Posterior vena cava (tissue), 2 donors: ENCODE measurements around the gene DYNLT5. TPM values are rescaled to one million over a fixed set of nuclear protein-coding genes. Genes with fewer than 3 reads are reported as not detected.
"Not testable (repeated sequence)": the region's sequence is repeated elsewhere in the genome, so short reads cannot be mapped to it uniquely, and the experiment has no call there.

ENCODE experiments used
- DNase-seq: peaks from one replicate; pipeline ENCODE4 v3.0.0-alpha.2; 2020; ENCODE audit warnings: low spot score
- intact Hi-C, 2 donors: fragments of 100-400 bp; cut with DNase I; formaldehyde crosslinking; loops; one replicate each; pipeline versions ENCODE4 v1.14.1 to v1.14.2; 2022 to 2023
- total RNA-seq, 2 donors: library from RNA; stranded (reverse); fragmentation: NEBNext Ultra II Directional; extraction: Animal tissue kit (Norgen Biotek cat#: 25700); gene quantifications; one replicate each; pipeline ENCODE4 v1.2.1, GENCODE V29; 2021
- donor health status: DM: yes; HTN: yes; CAD: no.
- donor health status: DM: yes; HTN: yes; CAD: no.

Gene DYNLT5
- total RNA-seq, 2 donors from 2014 or later, result 1.9 to 3.0 TPM

GRCh38 chr1:66777831-66778230, 25.6 kb downstream of the DYNLT5 start:
- intact Hi-C loops, result no loop called here
- DNase-seq, result no peak

- no peak for DNase-seq
- intact Hi-C loops, result no loop called here
Measured at GRCh38 chr1:66778266-66778665, 26.0 kb downstream of the DYNLT5 start.

DNA sequence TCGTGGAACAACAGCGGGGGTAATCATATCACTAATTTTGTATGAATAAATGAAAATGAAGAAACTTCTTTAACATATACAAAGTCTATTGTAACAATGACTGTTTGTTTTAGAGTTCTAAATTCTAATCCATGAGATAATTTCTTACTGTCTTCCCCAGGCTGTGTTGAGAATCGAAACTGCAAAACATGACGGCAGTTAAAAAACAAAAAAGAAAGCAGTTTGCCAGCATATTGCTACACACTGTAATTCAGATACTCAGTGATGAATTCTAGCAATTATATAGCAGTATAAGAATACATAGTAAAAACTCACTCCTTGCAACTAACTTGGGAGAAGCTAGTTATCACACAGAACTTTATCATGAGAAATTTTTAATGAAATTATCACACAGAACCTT, 26.7 kb downstream of the DYNLT5 start:
- intact Hi-C loops, result no loop called here
- no peak for DNase-seq

DNA sequence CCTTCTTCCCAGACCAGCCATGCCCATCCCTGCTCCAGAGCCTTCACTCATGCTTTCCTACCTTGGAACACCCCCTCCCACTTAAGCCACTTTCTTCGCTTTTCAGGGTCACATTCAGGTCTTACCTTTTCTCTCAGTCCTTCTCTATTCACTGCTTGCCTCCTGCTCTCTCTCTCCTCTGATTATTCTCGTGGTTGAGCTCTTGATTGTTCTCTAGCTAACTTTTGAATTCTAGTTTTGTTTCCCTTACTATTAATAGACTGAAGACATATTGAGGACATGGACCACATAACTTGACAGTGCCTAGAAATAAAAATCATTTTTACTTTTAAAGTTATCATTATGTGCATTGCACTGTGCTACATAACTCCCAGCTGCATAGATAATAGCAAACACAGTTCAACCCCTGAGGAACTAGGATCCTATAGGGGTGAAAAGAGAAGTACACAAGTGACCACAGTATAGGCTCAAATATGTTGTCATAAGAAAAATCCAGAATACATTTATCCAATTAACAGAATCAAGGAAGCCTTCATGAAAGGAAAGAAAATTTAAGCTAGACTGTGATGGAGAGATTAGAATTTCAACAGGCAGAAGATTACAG, 27.3 kb downstream of the DYNLT5 start:
- intact Hi-C loops, result no loop called here
- no peak for DNase-seq

GRCh38 chr1:66785800-66786199, 33.5 kb downstream of the DYNLT5 start:
- intact Hi-C loops, DNase-seq: not testable (repeated sequence)

GRCh38 chr1:66787641-66788040, 35.4 kb downstream of the DYNLT5 start:
- intact Hi-C loops, result no loop called here
- DNase-seq, result no peak

DNA sequence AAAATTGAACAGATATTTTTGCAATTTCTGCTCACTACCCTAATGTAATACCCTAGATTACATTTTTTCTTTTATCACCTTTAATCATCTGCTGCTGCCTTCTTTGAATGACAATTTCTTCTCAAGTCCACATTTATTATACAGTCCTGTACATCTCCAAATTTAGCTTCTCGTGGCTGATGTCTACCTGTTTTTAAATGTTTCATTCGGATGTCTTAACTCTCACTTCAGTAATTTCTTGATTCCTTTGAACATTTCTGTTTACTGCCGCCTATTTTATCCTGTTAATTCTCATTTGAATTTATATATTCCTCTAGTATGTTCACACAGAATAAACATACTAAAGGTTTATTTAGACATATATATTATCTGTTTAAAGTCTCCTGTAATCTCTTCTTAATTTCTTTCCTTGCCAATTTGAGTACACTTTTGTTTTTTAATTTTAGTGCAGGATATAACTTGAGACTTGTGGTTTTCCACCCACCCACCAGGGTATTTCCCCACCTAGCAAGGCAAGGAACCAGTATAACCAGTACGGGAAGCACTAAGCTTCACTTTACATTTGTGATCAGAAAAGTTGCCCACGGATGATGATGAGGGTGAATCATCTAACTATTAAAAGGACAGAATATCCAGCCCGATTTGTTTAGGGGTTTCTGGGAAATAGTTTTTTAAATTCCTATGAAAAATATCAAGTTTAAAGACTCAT, 36.1 kb downstream of the DYNLT5 start:
- no peak for DNase-seq

GRCh38 chr1:66791621-66792610, 39.7 kb downstream of the DYNLT5 start:
- intact Hi-C loops, result no loop called here
- DNase-seq, result no peak

More for the DNA sequence above, 36.1 kb downstream of the DYNLT5 start:
- intact Hi-C loops, result no loop called here

DNA sequence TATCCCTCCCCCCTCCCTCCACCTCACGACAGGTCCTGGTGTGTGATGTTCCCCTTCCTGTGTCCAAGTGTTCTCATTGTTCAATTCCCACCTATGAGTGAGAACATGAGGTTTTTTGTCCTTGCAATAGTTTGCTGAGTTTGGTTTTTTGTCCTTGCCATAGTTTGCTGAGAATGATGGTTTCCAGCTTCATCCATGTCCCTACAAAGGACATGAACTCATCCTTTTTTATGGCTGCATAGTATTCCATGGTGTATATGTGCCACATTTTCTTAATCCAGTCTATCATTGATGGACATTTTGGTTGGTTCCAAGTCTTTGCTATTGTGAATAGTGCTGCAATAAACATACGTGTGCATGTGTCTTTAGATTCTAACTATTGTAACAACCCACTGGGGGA, 43.6 kb downstream of the DYNLT5 start:
- DNase-seq, intact Hi-C loops: not testable (repeated sequence)

GRCh38 chr1:66809245-66809644, 57.0 kb downstream of the DYNLT5 start:
- no peak for DNase-seq
- intact Hi-C loops, result no loop called here

- intact Hi-C loops, result no loop called here
- no peak for DNase-seq
Measured at GRCh38 chr1:66809736-66810326, 57.6 kb downstream of the DYNLT5 start.

GRCh38 chr1:66824771-66825170, 72.5 kb downstream of the DYNLT5 start:
- intact Hi-C loops, result no loop called here
- DNase-seq, result no peak

Other genes starting within 250 kb of the DYNLT5 start
- 10 to 100 TPM; 25.6 to 40.2 TPM for gene SGIP1, start 218.3 kb upstream of the DYNLT5 start, total RNA-seq
- gene INSL5, start 48.8 kb downstream of the DYNLT5 start, total RNA-seq, result not detected
- 10 to 100 TPM; 21.4 to 22.0 TPM for gene DNAI4, start 172.4 kb downstream of the DYNLT5 start, total RNA-seq
- 10 to 100 TPM; 45.7 to 55.4 TPM for gene MIER1, start 172.5 kb downstream of the DYNLT5 start, total RNA-seq